SU-DHL-6 (cell line): ENCODE measurements around the gene MED1.

Experiments
- EZH2phosphoT487 ChIP-seq: fragments of 200-600 bp; sonication (generic), shearing (Covaris generic); conservative IDR thresholded peaks from 2 replicates; pipeline ENCODE4 v1.6.1; 2018; ENCODE audit warnings: mild to moderate bottlenecking, antibody characterized with exemption, low read length, moderate library complexity, mixed read lengths
- TF ChIP-seq, protein P1 (sequence below): fragments of 200-600 bp; sonication (generic); IDR thresholded peaks from one replicate; pipeline ENCODE4 v1.5.1; 2017; ENCODE audit warnings: antibody characterized with exemption, mild to moderate bottlenecking, low read length, moderate library complexity; ENCODE audit not compliant: insufficient read depth, poor library complexity, severe bottlenecking

DNA sequence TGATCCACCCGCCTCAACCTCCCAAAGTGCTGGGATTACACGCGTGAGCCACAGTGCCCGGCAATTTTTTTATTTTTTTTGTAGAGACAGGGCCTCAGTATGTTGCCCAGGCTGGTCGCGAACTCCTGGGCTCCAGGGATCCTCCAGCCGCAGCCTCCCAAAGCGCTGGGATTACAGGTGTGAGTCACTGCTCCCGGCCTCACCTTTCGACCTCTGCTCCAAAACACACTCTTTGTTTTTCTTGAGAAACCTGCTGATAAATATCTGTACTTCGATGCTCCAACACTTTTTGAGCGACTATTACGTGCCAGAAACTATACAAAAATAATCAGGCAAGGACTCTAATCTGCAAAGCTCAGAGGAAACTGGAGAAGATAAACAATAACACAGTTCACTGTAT, 1.0 kb downstream of the MED1 start:
- TF ChIP-seq, protein P1, sequence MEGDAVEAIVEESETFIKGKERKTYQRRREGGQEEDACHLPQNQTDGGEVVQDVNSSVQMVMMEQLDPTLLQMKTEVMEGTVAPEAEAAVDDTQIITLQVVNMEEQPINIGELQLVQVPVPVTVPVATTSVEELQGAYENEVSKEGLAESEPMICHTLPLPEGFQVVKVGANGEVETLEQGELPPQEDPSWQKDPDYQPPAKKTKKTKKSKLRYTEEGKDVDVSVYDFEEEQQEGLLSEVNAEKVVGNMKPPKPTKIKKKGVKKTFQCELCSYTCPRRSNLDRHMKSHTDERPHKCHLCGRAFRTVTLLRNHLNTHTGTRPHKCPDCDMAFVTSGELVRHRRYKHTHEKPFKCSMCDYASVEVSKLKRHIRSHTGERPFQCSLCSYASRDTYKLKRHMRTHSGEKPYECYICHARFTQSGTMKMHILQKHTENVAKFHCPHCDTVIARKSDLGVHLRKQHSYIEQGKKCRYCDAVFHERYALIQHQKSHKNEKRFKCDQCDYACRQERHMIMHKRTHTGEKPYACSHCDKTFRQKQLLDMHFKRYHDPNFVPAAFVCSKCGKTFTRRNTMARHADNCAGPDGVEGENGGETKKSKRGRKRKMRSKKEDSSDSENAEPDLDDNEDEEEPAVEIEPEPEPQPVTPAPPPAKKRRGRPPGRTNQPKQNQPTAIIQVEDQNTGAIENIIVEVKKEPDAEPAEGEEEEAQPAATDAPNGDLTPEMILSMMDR = no peak
- TF ChIP-seq EZH2phosphoT487 = no peak
